GM18907 (cell line): Measurements from ENCODE around the gene RPH3AL.
"Not testable (repeated sequence)": the region's sequence is repeated elsewhere in the genome, so short reads cannot be mapped to it uniquely, and the experiment has no call there.

Experiments
- ATAC-seq: cut with Tn5 transposase; IDR thresholded peaks from one replicate; pipeline ENCODE4 v1.9.1; 2021; ENCODE audit warnings: mild to moderate bottlenecking, moderate library complexity; ENCODE audit not compliant: unreplicated experiment

RPH3AL gene

DNA sequence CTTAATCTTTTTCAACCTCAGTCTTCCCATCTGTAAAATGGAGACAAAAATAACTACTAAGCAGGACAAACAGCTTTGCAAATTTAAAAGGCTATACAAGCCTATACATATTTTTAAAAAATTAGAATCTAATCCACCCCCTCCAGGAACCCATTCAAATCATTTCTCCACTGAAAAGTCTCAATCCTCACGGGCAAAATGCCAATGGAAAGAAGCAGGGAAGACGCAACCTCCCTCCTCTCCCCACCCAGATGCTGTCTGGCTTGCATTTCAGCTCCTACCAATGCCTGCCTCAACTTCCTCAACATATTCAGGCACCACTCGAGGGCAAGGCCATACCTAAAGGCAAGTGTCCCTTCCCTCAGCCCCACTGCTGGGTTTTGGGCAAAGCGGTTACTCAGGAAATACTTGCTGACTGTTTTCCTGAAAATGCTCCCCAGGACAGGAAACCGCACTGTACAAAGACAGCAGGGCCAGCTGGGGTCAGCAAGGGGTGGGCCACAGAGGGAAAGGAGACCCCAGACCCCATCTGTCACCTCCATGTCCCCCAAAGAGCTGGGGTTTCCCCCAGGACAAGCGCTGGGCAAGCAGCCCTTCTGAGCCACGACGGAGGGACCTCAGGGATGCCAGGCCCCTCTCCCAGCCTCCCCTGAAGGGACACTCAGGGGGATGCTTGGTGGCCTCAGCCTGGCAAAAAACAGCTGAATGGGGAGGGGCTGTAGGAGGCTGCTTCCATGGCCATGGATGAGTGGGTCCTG lies 123.5 kb downstream of the RPH3AL start:
- no peak for ATAC-seq

DNA sequence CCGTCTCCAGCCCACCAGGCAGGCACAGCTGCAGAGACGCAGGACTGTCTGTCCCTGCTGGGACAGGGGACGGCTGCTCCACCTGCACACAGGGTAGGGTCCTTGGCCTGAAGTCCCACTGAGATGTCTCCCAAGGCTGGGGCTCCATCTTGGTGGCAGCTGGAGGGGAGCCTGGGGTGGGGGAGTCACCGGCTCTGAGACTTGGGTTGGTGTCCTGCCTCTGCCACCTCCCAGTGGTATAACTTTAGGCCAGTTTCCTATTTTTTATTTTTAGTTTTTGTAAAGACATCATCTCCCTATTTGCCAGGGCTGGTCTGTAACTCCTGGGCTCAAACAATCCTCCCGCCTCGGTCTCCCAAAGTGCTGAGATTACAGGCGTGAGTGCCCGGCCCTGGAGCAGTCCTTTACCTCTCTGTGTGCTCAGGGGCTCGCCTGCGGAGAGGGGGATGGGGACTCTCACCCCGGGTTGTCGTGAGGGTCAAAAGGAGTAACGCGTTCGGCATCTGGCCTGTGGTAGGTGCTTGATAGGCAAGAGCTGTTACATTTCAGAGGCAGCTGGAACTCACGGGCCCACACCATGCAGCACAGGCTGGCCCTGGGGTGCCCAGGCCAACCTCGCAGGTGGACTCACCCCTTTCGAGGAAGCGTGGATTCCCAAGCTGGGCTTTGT lies 124.5 kb downstream of the RPH3AL start:
- no peak for ATAC-seq

DNA sequence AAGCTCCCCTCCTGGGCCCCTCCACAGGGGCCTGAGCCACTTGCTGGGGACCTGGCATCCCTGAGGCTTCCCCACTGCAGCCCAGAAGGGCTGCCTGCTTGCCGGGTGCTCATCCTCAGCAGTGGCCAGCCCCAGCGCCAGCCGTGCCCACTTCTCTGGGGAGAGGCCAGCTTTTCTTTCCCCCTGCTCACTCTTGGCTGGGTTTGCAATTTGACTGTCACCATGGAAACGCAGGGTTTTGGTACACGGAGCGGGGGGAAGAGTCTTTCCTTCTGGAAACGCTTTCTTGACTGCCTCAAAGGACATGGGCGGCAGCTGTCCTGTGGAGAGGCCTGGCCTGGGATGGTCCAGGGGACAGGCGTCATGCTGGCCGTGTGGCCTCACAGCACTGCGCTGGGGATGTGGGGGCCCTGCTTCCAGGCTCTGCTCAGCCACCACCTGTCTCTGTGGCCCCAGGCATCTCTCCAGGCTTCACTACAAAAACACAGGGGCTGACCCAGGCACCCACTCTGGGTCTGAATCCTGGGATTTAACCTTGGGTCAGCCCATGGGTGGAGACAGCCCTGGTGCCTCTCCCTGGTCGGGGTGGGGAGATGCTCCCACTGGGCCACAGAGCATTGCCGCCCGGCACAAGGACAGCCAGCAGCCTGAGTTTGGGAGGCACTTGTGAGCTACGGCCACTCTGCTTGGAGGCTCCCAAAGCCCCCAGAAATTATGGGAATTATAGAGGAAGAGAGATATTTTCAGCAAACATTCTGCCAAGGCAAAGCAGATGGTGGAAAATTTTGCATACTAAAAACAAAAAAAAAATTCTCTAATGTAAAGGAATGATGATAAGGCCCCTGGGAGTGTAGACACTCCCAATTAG lies 125.3 kb downstream of the RPH3AL start:
- no peak for ATAC-seq

DNA sequence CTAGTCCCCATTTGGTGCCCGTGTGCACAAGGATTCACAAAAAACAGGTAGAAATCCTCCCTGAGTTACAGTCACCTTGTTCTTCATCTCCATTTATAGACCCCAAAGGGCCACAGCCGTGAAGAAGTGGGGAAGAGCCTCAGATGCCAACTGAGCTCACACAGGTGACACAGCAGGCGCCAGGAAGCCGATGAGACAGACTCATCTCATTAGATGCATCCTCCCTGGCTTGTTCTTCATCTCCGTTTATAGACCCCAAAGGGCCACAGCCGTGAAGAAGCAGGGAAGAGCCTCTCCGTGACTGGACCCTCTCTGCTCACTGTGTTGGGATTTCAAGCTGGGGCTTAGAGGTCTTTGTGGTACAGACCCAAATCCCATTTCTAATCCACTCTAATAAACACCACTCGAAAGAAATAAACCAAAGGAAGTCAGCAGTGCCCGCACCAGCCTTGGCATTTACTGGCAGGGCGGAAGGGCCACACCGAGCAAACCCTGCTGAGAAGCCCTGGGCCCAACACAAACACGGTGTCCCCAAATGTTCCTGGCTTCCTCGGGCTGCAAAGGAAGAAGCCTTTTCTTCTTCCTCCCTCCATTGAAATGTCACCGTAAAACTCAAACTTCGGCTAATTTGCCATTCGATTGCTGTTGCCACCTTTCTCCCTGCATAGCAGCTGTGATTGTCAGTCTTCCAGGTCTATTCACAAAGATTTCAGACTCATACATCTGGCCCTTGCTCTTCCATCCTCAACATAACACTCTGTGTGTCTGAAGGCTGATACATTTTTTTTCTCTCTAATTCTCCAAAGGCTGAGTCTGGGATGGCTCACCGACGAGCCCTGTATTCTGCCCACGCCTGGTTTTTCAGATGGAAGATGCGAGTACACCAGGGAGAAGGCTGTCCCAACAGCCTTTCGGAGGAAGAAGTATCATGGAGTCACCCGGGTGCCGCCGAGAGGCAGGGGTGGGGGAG lies 126.2 kb downstream of the RPH3AL start:
- no peak for ATAC-seq

DNA sequence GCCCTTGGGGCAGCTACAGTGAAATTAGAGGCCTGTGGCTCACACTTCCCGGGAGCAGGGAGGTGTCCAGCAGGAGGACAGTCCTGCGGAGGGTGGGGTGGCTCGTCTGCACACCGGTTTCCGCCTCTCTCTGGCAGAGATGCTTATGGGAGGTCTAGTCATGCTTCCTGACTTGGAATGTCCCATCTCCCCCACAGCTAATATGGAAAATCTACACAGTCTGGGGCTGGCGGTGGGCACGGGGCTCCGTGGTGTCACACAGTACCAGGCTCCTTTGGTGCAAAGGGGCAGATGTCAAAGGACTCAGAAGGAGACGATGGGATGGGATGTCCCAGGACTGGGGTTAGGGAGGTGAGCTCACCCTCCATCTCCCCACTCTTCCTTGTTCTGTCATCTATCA lies 127.1 kb downstream of the RPH3AL start:
- ATAC-seq: no peak

DNA sequence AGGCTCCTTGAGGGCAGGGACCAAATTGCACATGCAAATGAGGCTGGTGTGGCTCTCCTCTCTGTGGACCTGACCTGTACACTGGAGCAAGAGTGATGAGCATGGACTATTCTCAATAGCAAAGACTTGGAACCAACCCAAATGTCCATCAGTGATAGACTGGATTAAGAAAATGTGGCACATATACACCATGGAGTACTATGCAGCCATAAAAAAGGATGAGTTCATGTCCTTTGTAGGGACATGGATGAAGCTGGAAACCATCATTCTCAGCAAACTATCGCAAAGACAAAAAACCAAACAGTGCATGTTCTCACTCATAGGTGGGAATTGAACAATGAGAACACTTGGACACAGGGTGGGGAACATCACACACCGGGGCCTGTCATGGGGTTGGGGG lies 128.0 kb downstream of the RPH3AL start:
- not testable (repeated sequence) for ATAC-seq

DNA sequence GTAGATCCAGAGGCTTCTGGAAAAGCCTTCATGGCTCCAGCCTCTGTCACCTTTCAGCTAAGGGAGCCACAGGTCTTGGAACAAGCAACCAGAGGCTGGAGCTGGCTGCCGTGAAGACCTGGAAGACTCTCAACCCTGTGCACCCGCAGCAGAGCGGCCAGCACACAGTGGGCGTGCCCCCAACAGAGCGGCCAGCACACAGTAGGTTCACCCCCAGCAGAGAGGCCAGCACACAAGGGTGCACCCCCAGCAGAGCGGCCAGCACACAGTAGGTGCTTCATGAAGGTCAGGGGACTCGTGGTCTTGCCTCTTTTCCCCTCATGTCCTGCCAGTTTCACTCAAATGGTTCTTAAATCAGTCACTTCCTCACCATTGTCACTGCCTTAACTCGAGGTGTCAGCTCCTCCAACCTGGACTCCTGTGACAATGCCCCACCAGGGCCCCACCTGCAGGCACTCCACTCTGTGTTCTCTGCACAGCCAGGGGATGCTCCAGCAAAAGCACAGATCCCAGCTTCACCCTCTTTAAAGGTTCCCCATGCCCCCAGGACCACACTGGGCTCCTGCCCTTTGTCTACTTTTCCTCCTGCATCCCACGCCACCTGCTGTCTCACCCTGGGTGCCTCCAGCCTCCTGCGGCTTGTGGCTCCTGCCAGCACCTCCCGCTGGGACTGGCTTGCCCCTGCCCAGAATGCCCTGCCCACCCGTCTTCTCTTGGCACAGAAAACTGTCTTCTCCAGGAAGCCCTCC lies 128.7 kb downstream of the RPH3AL start:
- ATAC-seq: no peak

DNA sequence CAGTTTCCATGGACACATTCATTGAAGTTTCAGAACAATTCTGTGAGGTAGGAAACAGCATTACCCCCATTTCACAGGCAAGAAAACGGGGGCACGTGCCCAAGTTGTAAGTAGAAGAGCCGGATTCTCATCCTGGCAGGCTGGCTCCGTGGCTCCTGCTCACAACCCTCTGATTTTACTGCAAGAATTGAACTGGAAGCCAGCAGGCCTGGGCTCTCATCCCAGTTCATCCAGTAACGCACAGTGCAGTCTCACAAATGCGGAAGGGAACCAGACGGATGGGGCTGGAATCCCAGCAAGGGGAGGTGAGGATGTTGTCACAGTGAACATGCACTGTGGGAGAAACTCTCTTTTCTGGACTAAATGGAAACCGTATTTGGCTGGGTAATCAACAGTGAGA lies 130.4 kb downstream of the RPH3AL start:
- no peak for ATAC-seq

DNA sequence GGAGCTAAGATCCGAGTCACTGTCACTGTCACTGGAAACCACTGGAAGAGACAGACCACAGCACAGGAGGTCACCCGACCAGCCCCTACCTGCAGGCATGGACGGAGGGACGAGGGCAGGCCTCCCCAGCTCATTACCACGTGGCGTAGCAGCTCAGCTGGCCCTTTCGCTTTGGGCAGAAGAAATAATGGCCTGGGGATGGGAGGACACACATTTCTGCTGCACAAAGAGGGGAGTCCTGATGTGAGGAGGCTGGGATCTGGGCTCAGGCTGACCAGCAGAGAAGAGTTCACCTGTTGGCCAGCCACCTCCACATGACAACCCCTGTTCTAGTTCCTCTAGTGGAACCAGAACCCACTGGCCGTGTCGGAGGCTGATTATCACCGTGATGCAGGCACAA lies 132.9 kb downstream of the RPH3AL start:
- ATAC-seq: no peak

DNA sequence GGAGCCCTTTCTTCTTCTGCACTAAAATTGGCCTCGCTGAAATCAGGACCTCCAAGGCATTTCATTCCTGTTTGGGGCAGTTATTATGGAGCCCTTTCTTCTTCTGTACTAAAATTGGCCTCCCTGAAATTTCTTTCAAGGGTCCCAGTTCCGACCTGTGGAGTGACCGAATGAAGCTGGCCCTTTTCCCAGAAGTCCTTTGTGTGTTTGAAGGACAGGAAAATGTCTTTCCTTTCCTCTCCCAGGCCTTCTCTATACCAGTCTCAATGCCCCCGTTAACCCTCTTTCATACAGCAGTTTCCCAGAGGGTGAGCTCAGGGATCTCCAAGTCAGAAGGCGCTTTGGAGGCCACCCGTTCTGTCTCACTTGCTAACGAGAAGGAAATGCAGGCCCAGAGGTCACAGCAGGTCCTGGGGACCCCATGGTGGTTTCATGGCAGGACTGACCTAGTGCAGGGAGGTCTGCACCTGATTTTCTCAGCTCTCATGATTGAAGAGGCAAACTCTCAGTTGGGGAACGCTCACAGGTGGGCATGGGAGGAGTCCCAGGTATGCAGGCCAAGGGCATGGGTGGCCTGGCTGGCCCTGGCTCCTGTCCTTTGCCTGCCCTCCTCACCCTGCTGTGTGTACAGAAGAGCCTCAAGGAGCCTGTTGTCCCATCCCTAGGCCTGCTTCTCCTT lies 134.0 kb downstream of the RPH3AL start:
- no peak for ATAC-seq

DNA sequence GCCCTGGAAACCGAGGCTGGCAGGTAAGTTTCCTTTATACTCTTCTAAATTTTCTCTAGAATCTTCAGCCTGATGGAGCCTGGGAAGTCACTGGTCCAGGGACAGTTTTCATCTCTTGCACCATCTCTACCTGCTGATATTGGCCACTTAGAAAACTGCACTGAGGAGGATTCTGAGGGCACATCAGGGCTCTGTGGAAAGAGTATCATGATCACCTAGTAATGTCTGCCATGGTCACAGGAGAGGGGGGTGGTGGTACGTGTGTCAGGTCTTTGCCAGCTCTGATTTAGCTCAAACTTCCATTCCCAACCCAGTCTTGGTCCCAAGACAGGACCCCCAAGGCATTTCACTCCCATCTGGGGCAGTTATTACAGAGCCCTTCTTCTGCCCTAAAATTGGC lies 136.0 kb downstream of the RPH3AL start:
- ATAC-seq: no peak

DNA sequence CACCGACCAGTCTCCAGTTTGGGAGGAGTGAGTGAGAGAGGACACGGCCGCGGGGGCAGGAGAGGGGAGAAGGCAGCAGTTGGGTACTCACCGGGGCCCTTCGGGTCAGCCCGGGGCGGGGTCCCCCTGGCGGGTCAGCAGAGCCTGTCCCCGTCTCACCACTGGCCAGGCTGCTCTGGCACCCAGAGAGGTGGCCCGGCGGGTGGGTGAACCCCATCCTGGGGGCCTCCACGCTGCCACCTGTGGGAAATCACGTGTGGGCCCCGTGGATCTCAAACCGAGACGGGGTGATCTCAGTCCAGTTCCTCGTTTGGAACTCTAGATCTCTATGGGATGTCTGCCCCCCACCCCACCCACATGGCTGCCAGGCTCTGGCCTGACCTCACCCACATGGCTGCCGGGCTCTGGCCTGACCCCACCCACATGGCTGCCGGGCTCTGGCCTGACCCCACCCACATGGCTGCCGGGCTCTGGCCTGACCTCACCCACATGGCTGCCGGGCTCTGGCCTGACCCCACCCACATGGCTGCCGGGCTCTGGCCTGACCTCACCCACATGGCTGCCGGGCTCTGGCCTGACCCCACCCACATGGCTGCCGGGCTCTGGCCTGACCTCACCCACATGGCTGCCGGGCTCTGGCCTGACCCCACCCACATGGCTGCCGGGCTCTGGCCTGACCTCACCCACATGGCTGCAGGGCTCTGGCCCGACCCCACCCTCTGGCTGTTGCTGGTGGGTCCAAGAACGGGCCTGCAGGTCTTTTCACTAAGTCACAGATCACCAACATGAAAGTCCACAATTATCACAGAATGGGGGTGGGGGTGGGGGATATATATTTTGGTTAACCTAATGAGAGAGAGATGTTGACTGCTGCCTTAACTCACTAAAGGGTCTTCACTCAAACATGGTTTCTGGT lies 136.8 kb downstream of the RPH3AL start:
- ATAC-seq: not testable (repeated sequence)

DNA sequence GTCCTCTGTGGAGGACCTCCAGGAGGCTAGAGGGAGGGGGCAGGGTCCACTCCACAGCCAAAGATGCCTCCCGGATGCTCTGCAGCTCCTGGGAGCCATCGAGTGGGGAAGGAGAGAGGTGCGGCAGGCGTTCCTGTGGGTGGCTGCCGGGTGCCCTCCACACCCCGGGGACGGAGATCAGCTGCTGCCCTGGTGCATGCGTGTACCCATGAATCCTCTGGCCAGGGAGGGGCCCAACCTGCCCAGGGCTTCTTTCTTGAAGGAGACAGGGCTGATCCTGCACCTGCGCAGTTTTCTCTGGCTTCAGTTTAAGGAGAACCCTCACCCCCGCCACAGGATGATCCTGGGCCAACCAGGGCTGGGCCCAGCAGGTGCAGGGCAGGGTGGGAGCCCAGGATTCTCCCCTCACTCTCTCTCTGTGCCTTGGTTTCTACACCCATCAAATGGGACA lies 137.7 kb downstream of the RPH3AL start:
- ATAC-seq: no peak

DNA sequence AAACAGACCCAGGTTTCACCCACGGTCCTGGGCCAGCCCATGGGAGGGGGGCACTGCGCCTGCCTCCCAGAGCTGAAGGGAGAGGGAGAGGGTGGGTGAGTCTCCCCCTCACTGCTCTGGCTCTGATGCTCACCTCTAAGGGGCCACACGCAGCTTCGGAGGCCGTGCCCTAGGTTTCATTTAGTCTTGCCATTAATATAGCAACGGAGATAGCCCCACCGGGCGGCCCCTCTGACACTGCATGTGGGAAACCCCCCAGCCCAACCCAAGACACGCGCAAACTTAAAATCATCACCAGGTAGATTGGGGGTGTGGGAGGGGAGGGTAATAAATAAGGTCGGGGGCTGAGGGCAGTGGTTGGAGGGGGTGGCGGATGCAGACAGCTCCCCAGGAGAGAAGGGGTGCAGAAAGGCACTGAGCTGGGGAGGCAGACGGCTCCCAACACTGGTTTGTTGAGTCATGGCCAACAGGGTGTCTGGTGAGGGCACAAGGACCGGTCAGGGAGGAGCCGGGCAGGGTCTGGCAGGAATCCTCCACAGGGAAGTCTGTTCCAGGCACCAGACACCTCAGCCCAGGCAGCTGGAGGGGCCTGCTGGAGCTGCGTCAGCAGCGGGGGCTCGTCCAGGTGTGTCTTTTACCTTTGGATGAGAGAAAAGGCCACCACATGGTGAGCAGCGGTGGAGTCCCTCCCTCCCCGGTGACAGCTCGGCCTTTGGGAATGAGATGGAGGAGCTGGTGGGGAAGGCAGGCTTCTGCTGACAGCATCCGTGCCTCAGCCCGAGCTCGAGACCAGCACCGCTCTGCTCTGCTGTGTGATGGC lies 139.1 kb downstream of the RPH3AL start:
- ATAC-seq: no peak

DNA sequence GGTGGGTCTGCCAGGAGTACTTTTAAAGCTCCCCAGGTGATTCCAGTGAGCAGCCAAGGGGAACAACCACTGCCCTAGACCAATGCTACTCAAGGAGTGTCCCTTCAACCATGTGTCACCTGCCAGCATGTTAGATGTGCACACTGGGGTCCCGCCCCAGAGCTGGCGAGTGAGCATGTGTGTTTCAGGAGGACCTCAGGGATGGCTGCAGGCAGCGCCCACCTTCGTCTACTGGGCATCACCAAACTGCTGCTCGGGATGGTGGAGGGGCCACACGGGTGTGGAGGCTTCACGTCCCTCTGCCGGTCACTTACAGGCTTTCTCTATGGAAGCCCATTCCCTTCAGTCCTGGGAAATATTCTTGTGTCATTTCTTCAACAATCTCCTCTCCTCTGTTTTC lies 142.2 kb downstream of the RPH3AL start:
- no peak for ATAC-seq

DNA sequence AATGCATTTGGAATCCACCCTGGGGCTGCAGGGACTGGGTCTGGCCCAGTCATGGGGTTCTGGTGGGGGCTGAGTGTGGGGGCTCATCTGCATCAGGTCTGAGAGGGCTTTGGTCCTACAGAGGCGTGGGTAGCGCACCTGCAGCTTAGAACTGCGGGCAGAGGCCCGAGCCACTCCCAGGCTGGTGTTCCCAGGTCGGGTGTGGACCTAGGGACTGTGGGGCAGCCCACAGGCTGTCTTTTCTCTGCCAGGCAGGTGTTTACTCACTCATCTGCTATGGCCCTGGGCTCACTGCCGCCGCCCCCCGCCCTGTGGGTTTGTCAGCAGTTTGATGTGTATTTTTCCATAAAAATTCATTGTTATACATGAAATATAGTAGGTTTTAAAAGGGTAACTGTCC lies 144.2 kb downstream of the RPH3AL start:
- ATAC-seq: no peak

DNA sequence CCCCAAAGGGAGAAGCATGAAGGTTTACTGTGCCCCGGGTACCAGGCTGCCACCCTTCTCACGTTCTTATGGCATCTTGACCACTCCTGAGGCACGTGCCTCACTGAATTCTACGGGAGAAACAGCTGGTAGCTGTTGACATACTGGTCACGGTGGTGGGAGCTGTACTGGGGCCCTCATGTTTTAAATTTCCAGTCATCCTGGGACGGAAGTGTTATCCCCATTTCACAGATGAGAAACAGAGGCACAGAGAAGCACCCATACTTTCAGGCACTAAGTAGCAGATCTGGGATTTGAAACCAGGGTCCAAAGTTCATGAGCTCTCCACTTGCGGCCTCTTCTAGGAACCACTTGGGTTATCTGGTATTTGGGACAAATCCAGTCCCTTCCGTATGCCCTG lies 144.8 kb downstream of the RPH3AL start:
- no peak for ATAC-seq
